Measurements from ENCODE around the gene PCDHB12.
"Not testable (repeated sequence)": the region's sequence is repeated elsewhere in the genome, so short reads cannot be mapped to it uniquely, and the experiment has no call there.

DNA sequence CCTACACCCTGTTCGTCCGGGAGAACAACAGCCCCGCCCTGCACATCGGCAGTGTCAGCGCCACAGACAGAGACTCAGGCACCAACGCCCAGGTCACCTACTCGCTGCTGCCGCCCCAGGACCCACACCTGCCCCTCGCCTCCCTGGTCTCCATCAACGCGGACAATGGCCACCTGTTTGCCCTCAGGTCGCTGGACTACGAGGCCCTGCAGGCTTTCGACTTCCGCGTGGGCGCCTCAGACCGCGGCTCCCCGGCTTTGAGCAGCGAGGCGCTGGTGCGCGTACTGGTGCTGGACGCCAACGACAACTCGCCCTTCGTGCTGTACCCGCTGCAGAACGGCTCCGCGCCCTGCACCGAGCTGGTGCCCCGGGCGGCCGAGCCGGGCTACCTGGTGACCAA, 19.8 kb upstream of the PCDHB12 start:
- TF ChIP-seq CTCF (conservative IDR thresholded peaks at IDR 0.05; ENCODE audit: low read length); EZH2phosphoT487 (IDR thresholded peaks at IDR 0.05; ENCODE audit: borderline replicate concordance): not testable (repeated sequence)
